HL-60 (cell line): ENCODE data around the gene ZBTB7C.

Experiments
- DNase-seq, 2 experiments: peaks; one replicate each; pipeline ENCODE4 v3.0.0-alpha.2; 2010 to 2020; ENCODE audit warnings: low read depth in 1 of 2, low spot score in 1 of 2
- H3K27ac ChIP-seq: fragments of 250-450 bp; sonication (Bioruptor Pico); replicated peaks from 2 replicates; pipeline ENCODE4 v1.5.1; 2020; ENCODE audit warnings: mild to moderate bottlenecking, moderate library complexity
- H3K27me3 ChIP-seq: fragments of 250-450 bp; sonication (Bioruptor Pico); 2 replicates; pipeline ENCODE4 v1.5.1; 2021; ENCODE audit warnings: mild to moderate bottlenecking, moderate library complexity; ENCODE audit not compliant: insufficient read depth, poor library complexity, severe bottlenecking
- H3K4me3 ChIP-seq: replicated peaks from 2 replicates; pipeline ENCODE4 v1.5.1; 2011; ENCODE audit warnings: mild to moderate bottlenecking, control low read depth, low read length; ENCODE audit not compliant: insufficient read depth
- CTCF ChIP-seq: IDR thresholded peaks from one replicate; pipeline ENCODE4 v1.5.1; 2011; ENCODE audit warnings: low read length, control low read depth, inconsistent platforms; ENCODE audit not compliant: insufficient read depth
- GABPA ChIP-seq: IDR thresholded peaks from 2 replicates; pipeline ENCODE4 v1.6.1; 2012; ENCODE audit warnings: low read depth
- POLR2AphosphoS5 ChIP-seq: IDR thresholded peaks from 2 replicates; pipeline ENCODE4 v1.6.1; 2012; ENCODE audit warnings: low read depth
- REST ChIP-seq: IDR thresholded peaks from 2 replicates; pipeline ENCODE4 v1.6.1; 2012; ENCODE audit warnings: low read depth; ENCODE audit not compliant: insufficient replicate concordance
- SPI1 ChIP-seq: IDR thresholded peaks from 2 replicates; pipeline ENCODE4 v1.6.1; 2012; ENCODE audit warnings: low read depth, mild to moderate bottlenecking, borderline replicate concordance

ZBTB7C gene

GRCh38 chr18:48161911-48162698, 247.1 kb downstream of the ZBTB7C start:
- Histone ChIP-seq H3K27ac (no peak overlapping the region), H3K27me3 (peaks cover 2% of the 10 kb centered on the region), H3K4me3 (peak overlapping the region; percentile 46)
- no peak for DNase-seq
- TF ChIP-seq SPI1 (no peak), GABPA (no peak), POLR2AphosphoS5 (no peak), CTCF (no peak), REST (no peak)

GRCh38 chr18:48161191-48161910, 247.8 kb downstream of the ZBTB7C start:
- peak overlapping the region; percentile 46 for H3K4me3 ChIP-seq
- TF ChIP-seq GABPA (no peak), REST (no peak), CTCF (no peak), POLR2AphosphoS5 (no peak), SPI1 (no peak)
- H3K27me3 ChIP-seq = peaks cover 2% of the 10 kb centered on the region
- DNase-seq = peak; percentile 38 to 42
- H3K27ac ChIP-seq = no peak overlapping the region

GRCh38 chr18:48160622-48161021, 248.6 kb downstream of the ZBTB7C start:
- TF ChIP-seq CTCF = no peak
- TF ChIP-seq REST = no peak
- no peak for TF ChIP-seq POLR2AphosphoS5
- no peak for TF ChIP-seq SPI1
- no peak for TF ChIP-seq GABPA
- Histone ChIP-seq H3K27me3 (peaks cover 2% of the 10 kb centered on the region), H3K4me3 (no peak overlapping the region), H3K27ac (no peak overlapping the region)
- DNase-seq = no peak
